Measurements from ENCODE around the gene NEK10.

GRCh38 chr3:27194861-27195483, 174.2 kb downstream of the NEK10 start:
- no peak for TF ChIP-seq POLR2AphosphoS5 (IDR thresholded peaks at IDR 0.05)
- TF ChIP-seq CTCF (IDR thresholded peaks at IDR 0.05) = no peak
